Nephron (organoid): ENCODE data around the gene HAUS7.

ENCODE experiments used
- H3K27ac Mint-ChIP-seq, 3 experiments: 2 replicates each; pipeline ENCODE4 v1.8.0; 2020; ENCODE audit warnings: mixed read lengths in 3 of 3, mild to moderate bottlenecking in 2 of 3, moderate library complexity in 1 of 3
- H3K27me3 Mint-ChIP-seq: 2 replicates; pipeline ENCODE4 v1.8.0; 2021; ENCODE audit warnings: low read depth, mild to moderate bottlenecking, moderate library complexity, mixed read lengths
- H3K36me3 Mint-ChIP-seq: 2 replicates; pipeline ENCODE4 v1.8.0; 2020; ENCODE audit warnings: low read depth, mixed read lengths
- H3K4me1 Mint-ChIP-seq: 2 replicates; pipeline ENCODE4 v1.8.0; 2020; ENCODE audit warnings: mixed read lengths
- H3K4me3 Mint-ChIP-seq, 3 experiments: 2 replicates each; pipeline ENCODE4 v1.8.0; 2020; ENCODE audit warnings: mild to moderate bottlenecking in 3 of 3, mixed read lengths in 3 of 3, moderate library complexity in 2 of 3
- H3K9me3 Mint-ChIP-seq: 2 replicates; pipeline ENCODE4 v1.8.0; 2020; ENCODE audit warnings: mixed read lengths
- TF ChIP-seq, protein P1 (sequence below), 3 experiments: fragments of 200-600 bp; sonication (generic); IDR thresholded peaks; one replicate each; pipeline ENCODE4 v1.5.0; 2021; ENCODE audit warnings: antibody characterized with exemption in 3 of 3; ENCODE audit not compliant: unreplicated experiment in 3 of 3

Gene HAUS7

DNA sequence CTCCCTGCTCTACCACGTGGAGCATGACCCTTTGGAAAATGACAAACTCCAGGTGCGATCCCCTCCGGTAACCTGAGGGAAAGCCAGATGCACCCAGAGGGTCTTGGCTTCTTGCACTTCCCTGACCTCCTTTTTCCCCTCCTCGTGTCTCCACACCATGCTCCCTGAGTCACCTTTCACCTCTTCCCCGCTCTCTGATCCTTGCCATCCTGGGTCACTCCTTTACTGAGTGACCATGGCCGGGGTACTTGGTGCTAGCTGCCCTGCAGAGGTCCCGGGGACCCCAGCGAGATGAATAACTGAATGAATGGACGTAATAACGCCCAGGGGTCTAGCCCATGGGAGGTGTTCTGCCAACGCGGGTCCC, 59.5 kb downstream of the HAUS7 start:
- TF ChIP-seq, protein P1, sequence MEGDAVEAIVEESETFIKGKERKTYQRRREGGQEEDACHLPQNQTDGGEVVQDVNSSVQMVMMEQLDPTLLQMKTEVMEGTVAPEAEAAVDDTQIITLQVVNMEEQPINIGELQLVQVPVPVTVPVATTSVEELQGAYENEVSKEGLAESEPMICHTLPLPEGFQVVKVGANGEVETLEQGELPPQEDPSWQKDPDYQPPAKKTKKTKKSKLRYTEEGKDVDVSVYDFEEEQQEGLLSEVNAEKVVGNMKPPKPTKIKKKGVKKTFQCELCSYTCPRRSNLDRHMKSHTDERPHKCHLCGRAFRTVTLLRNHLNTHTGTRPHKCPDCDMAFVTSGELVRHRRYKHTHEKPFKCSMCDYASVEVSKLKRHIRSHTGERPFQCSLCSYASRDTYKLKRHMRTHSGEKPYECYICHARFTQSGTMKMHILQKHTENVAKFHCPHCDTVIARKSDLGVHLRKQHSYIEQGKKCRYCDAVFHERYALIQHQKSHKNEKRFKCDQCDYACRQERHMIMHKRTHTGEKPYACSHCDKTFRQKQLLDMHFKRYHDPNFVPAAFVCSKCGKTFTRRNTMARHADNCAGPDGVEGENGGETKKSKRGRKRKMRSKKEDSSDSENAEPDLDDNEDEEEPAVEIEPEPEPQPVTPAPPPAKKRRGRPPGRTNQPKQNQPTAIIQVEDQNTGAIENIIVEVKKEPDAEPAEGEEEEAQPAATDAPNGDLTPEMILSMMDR (IDR thresholded peaks at IDR 0.05; ENCODE audit: unreplicated experiment in 3 of 3) = no peak
- peaks cover 3% of the 10 kb centered on the region for H3K36me3 Mint-ChIP-seq
- H3K4me1 Mint-ChIP-seq = peaks cover 7% of the 10 kb centered on the region
- H3K27me3 Mint-ChIP-seq = peaks cover 6% of the 10 kb centered on the region
- H3K27ac Mint-ChIP-seq = no peak overlapping the region
- H3K4me3 Mint-ChIP-seq = peak overlapping the region; percentile 65 to 76 (median 75)
- peaks cover 16% of the 10 kb centered on the region for H3K9me3 Mint-ChIP-seq

DNA sequence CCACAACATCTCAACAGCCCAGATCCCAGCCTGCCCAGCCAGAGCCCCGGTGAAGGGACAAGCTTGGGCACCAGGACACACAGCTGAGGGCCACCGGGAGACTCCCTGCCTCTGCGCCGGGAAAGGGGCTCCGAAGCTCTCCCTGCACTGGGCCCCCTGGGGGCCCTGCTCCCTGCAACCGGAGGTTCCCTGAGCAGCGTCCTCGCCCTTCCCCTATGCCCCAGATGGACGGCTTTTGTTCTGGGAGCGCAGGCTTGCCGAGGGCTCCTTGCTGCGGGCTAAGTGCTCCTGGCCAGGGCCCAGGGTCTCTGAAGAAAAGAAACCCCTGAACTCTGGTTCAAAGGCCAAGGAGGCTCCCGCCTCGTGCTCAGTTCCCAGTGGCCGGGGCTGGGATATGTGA, 60.0 kb downstream of the HAUS7 start:
- Mint-ChIP-seq H3K4me1 (peaks cover 7% of the 10 kb centered on the region), H3K27ac (no peak overlapping the region), H3K4me3 (no peak overlapping the region), H3K36me3 (peaks cover 3% of the 10 kb centered on the region), H3K9me3 (peaks cover 12% of the 10 kb centered on the region), H3K27me3 (peaks cover 6% of the 10 kb centered on the region)
- TF ChIP-seq, protein P1 (IDR thresholded peaks at IDR 0.05; ENCODE audit: unreplicated experiment in 3 of 3) = no peak

DNA sequence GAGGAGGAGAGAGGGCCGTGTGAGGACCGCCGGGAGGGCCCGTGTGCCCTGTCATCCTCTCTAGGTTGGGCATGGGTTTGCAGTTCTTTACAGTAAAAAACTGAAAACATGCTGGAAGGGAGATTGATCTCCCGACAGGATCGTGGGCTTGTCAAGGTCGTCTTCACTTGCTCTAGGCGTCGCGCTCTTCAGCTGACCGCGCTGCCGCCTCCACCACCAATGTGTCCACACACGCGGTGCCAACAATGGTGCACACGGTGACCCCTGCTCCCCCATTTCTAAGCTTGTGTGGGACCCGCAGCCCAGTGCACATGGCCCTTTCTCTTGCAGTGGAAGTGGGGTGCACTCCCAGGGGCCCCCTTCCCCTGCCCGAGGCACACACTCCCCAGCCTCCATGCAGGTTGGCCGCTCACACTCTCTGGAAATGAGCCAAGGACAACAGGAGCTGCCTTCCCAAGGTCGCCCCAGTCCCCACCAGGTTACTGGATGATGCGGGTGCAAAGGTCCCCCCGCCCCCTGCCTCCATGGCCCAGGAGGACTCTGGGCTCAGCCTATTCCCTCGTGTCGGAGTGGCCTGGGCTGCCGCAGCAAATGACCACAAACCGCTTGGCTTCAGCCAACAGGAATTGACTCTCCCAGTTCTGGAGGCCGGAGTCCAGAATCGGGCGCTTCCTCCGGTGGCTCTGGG, 60.8 kb downstream of the HAUS7 start:
- TF ChIP-seq, protein P1 (IDR thresholded peaks at IDR 0.05; ENCODE audit: unreplicated experiment in 3 of 3) = no peak
- Mint-ChIP-seq H3K27ac (no peak overlapping the region), H3K4me3 (no peak overlapping the region), H3K9me3 (peaks cover 15% of the 10 kb centered on the region), H3K4me1 (peaks cover 7% of the 10 kb centered on the region), H3K27me3 (peaks cover 6% of the 10 kb centered on the region), H3K36me3 (peaks cover 3% of the 10 kb centered on the region)

DNA sequence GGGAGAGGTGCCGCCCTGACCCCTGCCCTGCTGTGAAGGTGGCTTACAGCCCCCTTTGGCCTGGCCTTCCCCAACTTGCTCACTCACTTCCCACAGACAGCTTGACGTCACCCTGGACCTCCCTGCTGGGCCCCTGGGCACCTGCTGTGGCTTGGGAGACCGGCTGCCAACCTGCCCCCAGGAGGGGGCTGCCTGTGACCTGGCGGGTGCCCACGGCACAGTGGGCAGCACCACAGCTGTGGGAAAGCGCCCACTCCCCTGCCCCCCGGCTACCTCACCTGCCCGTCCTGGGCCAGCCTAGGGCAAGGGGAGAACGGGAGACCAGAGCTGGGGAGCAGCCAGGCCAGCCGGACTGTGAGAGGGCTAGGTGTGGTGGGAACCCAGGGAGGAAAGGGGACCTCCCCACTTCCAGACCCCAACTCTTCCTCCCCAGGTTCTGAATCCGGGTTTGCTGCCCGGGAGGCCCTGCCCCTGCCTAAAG, 61.5 kb downstream of the HAUS7 start:
- no peak overlapping the region for H3K4me3 Mint-ChIP-seq
- H3K4me1 Mint-ChIP-seq = peaks cover 7% of the 10 kb centered on the region
- peaks cover 17% of the 10 kb centered on the region for H3K9me3 Mint-ChIP-seq
- peaks cover 6% of the 10 kb centered on the region for H3K27me3 Mint-ChIP-seq
- H3K36me3 Mint-ChIP-seq = peaks cover 3% of the 10 kb centered on the region
- TF ChIP-seq, protein P1 (IDR thresholded peaks at IDR 0.05; ENCODE audit: unreplicated experiment in 3 of 3) = no peak
- no peak overlapping the region for H3K27ac Mint-ChIP-seq

DNA sequence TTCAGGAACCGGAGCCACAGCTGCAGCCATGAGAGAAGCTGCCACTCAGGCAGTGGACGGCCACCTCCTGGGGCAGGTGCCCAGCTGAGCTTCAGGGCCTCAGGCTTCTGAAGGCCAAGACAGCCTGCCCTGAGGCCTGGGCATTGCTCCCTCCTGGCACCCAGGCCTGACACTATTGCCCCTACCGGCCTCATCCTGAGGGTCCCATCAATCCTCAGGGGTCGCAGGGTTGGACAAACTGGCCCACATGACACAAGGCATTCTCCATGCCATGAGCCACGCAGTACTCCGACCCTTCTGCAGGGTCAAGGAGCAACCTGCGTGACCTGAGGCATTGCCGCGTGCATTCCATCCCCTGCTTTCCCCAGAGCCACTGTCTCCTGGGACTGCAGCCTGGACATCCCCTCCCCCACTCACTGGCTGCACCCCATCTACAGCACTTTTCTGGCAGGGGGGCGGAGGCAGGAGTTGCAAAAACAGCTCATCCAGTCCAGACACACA, 62.1 kb downstream of the HAUS7 start:
- Mint-ChIP-seq H3K4me1 (peaks cover 7% of the 10 kb centered on the region), H3K27ac (no peak overlapping the region)

More for the DNA sequence above, 62.1 kb downstream of the HAUS7 start:
- TF ChIP-seq, protein P1 (IDR thresholded peaks at IDR 0.05; ENCODE audit: unreplicated experiment in 3 of 3) = no peak
- Mint-ChIP-seq H3K9me3 (peaks cover 18% of the 10 kb centered on the region), H3K36me3 (peaks cover 3% of the 10 kb centered on the region), H3K27me3 (no peaks in the 10 kb centered on the region), H3K4me3 (no peak overlapping the region)
